Measurements from ENCODE around the gene SSBP4. TPM values are rescaled to one million over a fixed set of nuclear protein-coding genes. Genes with fewer than 3 reads are reported as not detected.

Gene SSBP4
- total RNA-seq, 1 experiment from 2014 or later: 164 TPM

GRCh38 chr19:18470787-18471186 lies 51.6 kb downstream of the SSBP4 start:
- intact Hi-C loops (cut with micrococcal nuclease): no loop called here
- ATAC-seq (no peak), DNase-seq (ENCODE audit: low read depth, low spot score) (no peak)
- Histone ChIP-seq H3K4me1 (ENCODE audit: control insufficient read depth in 1 of 2, insufficient read depth in 2 of 2, low read length in 2 of 2) (peaks cover 13 to 32% of the 10 kb centered on the region in 2 experiments), H3K9ac (ENCODE audit: low read length) (no peak overlapping the region), H3K4me3 (replicated peaks in 1 of 2; ENCODE audit: low read depth in 1 of 2, low read length in 2 of 2) (no peak overlapping the region), H3K9me3 (ENCODE audit: control insufficient read depth in 1 of 2, insufficient read depth in 1 of 2, low read depth in 1 of 2, low read length in 2 of 2) (no peaks in the 10 kb centered on the region), H3K4me2 (ENCODE audit: low read length) (no peak overlapping the region), H3K79me2 (ENCODE audit: insufficient read depth, low read length) (peaks cover 46% of the 10 kb centered on the region), H3K27me3 (ENCODE audit: insufficient read depth, low read length) (no peaks in the 10 kb centered on the region), H3K27ac (ENCODE audit: low read depth, low read length) (no peak overlapping the region), H3K36me3 (ENCODE audit: control insufficient read depth in 1 of 2, insufficient read depth in 2 of 2, low read length in 2 of 2) (no peaks in the 10 kb centered on the region), H2AFZ (ENCODE audit: low read depth, low read length, poor library complexity, severe bottlenecking) (no peak overlapping the region), H4K20me1 (ENCODE audit: insufficient read depth) (no peaks in the 10 kb centered on the region), H3K9me2 (ENCODE audit: insufficient read depth) (no peaks in the 10 kb centered on the region)
- ChIA-PET RAD21 (ENCODE audit: low non-redundant PET in 1 of 2, low total read pairs in 2 of 2, uncharacterized antibody in 2 of 2, unreplicated experiment in 2 of 2) (no interaction called here), POLR2A (no interaction called here), CTCF (interaction anchor here (1.1 to 1.4 kb wide), 3 partner anchors 16 to 376 kb away, joined by 3 to 4 read pairs (median 4); no protein-coding TSS in a partner anchor)
- no TSS peak for BruUV-seq (replicated peaks)
- TF ChIP-seq, protein P1, sequence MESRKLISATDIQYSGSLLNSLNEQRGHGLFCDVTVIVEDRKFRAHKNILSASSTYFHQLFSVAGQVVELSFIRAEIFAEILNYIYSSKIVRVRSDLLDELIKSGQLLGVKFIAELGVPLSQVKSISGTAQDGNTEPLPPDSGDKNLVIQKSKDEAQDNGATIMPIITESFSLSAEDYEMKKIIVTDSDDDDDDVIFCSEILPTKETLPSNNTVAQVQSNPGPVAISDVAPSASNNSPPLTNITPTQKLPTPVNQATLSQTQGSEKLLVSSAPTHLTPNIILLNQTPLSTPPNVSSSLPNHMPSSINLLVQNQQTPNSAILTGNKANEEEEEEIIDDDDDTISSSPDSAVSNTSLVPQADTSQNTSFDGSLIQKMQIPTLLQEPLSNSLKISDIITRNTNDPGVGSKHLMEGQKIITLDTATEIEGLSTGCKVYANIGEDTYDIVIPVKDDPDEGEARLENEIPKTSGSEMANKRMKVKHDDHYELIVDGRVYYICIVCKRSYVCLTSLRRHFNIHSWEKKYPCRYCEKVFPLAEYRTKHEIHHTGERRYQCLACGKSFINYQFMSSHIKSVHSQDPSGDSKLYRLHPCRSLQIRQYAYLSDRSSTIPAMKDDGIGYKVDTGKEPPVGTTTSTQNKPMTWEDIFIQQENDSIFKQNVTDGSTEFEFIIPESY (IDR thresholded peaks at IDR 0.05; ENCODE audit: extremely low read depth, insufficient replicate concordance, low read length): no peak
- TF ChIP-seq ZNF274 (IDR thresholded peaks at IDR 0.05; ENCODE audit: low read depth, low read length): no peak
- TF ChIP-seq, protein P2, sequence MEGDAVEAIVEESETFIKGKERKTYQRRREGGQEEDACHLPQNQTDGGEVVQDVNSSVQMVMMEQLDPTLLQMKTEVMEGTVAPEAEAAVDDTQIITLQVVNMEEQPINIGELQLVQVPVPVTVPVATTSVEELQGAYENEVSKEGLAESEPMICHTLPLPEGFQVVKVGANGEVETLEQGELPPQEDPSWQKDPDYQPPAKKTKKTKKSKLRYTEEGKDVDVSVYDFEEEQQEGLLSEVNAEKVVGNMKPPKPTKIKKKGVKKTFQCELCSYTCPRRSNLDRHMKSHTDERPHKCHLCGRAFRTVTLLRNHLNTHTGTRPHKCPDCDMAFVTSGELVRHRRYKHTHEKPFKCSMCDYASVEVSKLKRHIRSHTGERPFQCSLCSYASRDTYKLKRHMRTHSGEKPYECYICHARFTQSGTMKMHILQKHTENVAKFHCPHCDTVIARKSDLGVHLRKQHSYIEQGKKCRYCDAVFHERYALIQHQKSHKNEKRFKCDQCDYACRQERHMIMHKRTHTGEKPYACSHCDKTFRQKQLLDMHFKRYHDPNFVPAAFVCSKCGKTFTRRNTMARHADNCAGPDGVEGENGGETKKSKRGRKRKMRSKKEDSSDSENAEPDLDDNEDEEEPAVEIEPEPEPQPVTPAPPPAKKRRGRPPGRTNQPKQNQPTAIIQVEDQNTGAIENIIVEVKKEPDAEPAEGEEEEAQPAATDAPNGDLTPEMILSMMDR (IDR thresholded peaks at IDR 0.05 in 2 of 3, conservative IDR thresholded peaks at IDR 0.05 in 1 of 3; ENCODE audit: borderline replicate concordance in 1 of 3, insufficient read depth in 1 of 3, low read depth in 2 of 3, low read length in 2 of 3): no peak
- TF ChIP-seq ZFX (IDR thresholded peaks at IDR 0.05): no peak

Measured in HCT116 (cell line).